MM.1S (cell line): Measurements from ENCODE around the gene TM9SF2.

Experiments used
- CTCF ChIP-seq: fragments of 300-600 bp; sonication (generic); IDR thresholded peaks from 2 replicates; pipeline ENCODE4 v1.5.1; 2016; ENCODE audit warnings: antibody characterized with exemption, low read length, mixed read lengths
- EZH2 ChIP-seq: fragments of 300-600 bp; sonication (generic); optimal IDR thresholded peaks from 2 replicates; pipeline ENCODE3; 2017; ENCODE audit warnings: low read depth, mild to moderate bottlenecking, antibody characterized with exemption, low read length, mixed read lengths

DNA sequence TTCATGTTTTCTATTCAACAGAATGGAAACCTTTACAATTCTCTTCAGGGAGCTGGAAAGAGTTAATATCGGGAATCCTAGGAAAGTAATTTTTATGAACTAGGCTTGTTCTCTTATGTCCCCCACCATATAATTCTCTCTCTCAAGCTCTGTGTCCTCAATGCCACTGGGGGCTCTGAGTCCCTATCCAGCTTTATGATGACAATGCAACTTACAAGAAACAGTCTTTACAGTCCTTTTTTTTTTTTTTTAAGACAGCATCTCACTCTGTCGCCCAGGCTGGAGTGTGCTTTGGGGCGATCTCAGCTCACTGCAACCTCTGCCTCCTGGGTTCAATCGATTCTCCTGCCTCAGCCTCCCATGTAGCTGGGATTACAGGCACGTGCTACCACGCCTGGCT lies 31.2 kb upstream of the TM9SF2 start:
- no peak for TF ChIP-seq CTCF
- TF ChIP-seq EZH2: no peak
